Esophagus squamous epithelium (tissue), 5 donors: Measurements from ENCODE around the gene MRPS16. TPM values are rescaled to one million over a fixed set of nuclear protein-coding genes. Genes with fewer than 3 reads are reported as not detected.

Source experiments
- DNase-seq: peaks from one replicate; lab custom pipeline; 2025; lab: John Stamatoyannopoulos, UW
- H3K27ac ChIP-seq, 4 donors: fragments of 200-600 bp; sonication (generic); one replicate each; pipeline ENCODE4 v1.5.1; 2016 to 2019; ENCODE audit warnings: mild to moderate bottlenecking in 1 of 4
- H3K27me3 ChIP-seq, 4 donors: fragments of 200-600 bp; sonication (generic); 1 replicate in 3 of 4; 2 replicates in 1 of 4; pipeline versions ENCODE4 v1.5.1 to v1.6.0; 2017 to 2021; ENCODE audit warnings: antibody characterized with exemption in 1 of 4
- H3K36me3 ChIP-seq, 3 donors: fragments of 200-600 bp; sonication (generic); one replicate each; pipeline ENCODE4 v1.5.1; 2016 to 2019
- H3K4me1 ChIP-seq, 3 donors: fragments of 200-600 bp; sonication (generic); one replicate each; pipeline ENCODE4 v1.5.1; 2017 to 2019
- H3K4me3 ChIP-seq, 4 donors: fragments of 200-600 bp; sonication (generic); 1 replicate in 3 of 4; 2 replicates in 1 of 4; pipeline ENCODE4 v1.5.1; 2016 to 2019; ENCODE audit warnings: mild to moderate bottlenecking in 2 of 4, moderate library complexity in 1 of 4
- H3K9me3 ChIP-seq, 3 donors: fragments of 200-600 bp; sonication (generic); one replicate each; pipeline ENCODE4 v1.5.1; 2016 to 2019
- POLR2A ChIP-seq, 4 donors: fragments of 450-650 bp; IDR thresholded peaks; one replicate each; pipeline ENCODE4 v1.6.1; 2017; ENCODE audit warnings: antibody characterized with exemption in 4 of 4, mild to moderate bottlenecking in 4 of 4, moderate library complexity in 3 of 4
- WGBS, 2 donors: methylation state at CpG; one replicate each; pipeline ENCODE4 v1.1.5; 2018; 5-methylcytosine and 5-hydroxymethylcytosine counted together
- intact Hi-C: fragments of 100-400 bp; cut with DNase I; formaldehyde crosslinking; loops from one replicate; pipeline ENCODE4 v1.15.0; 2022
- total RNA-seq, 4 donors: library from RNA; depleted of rRNA; stranded (reverse); fragments of >200 nt; gene quantifications; one replicate each; pipeline ENCODE4 v1.1.0, GENCODE V29; 2016
- TF ChIP-seq, protein P1 (sequence below), 6 experiments: fragments of 450-650 bp in 4 of 6; fragments of 200-600 bp in 2 of 6; sonication (generic) in 2 of 6; IDR thresholded peaks; one replicate each; pipeline ENCODE4 v1.5.1; 2016 to 2019; ENCODE audit warnings: antibody characterized with exemption in 6 of 6, mild to moderate bottlenecking in 4 of 6, moderate library complexity in 4 of 6
- donor health status: DM: yes; HTN: yes; CAD: no.

The MRPS16 gene
- total RNA-seq, 4 donors from 2014 or later = 36.8 to 60.3 (median 54.2) TPM

- no peak for DNase-seq
- H3K36me3 ChIP-seq = peaks cover 0 to 54% (median 15%) of the 10 kb centered on the region in 3 donors
- WGBS, 2 donors = 25 to 35% methylated on average over 4 of the region's 4 CpGs
- intact Hi-C loops = no loop called here
- H3K9me3 ChIP-seq = no peaks in the 10 kb centered on the region
- peaks cover 17 to 64% (median 30%) of the 10 kb centered on the region in 3 donors for H3K4me1 ChIP-seq
- TF ChIP-seq, protein P1, sequence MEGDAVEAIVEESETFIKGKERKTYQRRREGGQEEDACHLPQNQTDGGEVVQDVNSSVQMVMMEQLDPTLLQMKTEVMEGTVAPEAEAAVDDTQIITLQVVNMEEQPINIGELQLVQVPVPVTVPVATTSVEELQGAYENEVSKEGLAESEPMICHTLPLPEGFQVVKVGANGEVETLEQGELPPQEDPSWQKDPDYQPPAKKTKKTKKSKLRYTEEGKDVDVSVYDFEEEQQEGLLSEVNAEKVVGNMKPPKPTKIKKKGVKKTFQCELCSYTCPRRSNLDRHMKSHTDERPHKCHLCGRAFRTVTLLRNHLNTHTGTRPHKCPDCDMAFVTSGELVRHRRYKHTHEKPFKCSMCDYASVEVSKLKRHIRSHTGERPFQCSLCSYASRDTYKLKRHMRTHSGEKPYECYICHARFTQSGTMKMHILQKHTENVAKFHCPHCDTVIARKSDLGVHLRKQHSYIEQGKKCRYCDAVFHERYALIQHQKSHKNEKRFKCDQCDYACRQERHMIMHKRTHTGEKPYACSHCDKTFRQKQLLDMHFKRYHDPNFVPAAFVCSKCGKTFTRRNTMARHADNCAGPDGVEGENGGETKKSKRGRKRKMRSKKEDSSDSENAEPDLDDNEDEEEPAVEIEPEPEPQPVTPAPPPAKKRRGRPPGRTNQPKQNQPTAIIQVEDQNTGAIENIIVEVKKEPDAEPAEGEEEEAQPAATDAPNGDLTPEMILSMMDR (IDR thresholded peaks at IDR 0.05) = no peak
- no peaks in the 10 kb centered on the region for H3K27me3 ChIP-seq
- peak overlapping the region; percentile 88 to 96 (median 94) for H3K27ac ChIP-seq
- peak overlapping the region; percentile 72 to 88 (median 85) for H3K4me3 ChIP-seq
These were observed 4.8 kb downstream of the MRPS16 start for GRCh38 chr10:73247509-73248258.

DNA sequence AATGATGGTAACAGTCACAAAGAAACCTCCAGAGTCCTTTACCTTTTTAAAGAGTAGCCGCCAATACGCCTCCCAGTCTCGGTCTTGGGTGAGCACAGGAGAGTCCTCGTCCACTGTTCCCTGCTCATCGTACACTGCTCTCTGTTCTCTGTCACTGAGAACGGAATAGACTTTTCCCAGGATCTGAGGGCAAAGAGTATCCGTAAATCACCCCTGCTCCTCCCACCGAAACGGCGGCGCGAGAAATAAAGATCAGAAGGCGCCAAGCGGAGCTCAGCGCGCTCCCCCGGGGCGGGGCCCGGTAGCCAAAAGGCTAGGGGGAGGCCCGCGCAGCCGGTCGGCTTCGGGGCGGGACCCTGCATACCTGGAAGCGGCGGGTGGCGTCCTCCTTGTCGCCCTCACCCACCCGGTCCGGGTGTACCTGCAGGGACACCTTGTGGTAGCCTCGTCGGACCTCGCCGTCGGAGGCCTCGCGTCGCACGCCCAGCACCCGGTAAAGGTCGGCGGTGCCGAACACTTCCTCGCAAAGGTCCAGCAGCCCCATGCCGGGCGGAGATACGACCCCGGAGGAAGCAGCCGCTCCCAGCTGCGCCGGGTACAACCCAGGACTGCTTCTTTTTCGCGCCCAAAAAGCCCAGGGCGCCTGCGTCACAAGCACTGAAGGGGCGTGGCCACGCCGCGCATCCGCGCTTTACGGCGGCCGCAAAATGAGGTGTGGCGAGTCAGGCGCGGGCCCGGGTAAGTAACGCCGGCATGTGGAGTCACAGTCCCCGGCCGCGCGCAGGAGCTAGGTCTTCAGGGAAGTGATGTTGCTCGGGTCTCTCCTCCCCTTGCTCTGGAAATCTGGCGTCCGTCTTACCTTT lies 5.6 kb downstream of the MRPS16 start, which contains the start of gene DNAJC9:
Gene DNAJC9, minus strand, starts transcription at position 610 of the 863 bp plus-strand sequence. Its CDS starts 66 bp downstream, at position 544.
- TF ChIP-seq POLR2A (IDR thresholded peaks at IDR 0.05) = peak in 3 of 4 donors; percentile 55 to 86 (median 82)
- TF ChIP-seq, protein P1 (IDR thresholded peaks at IDR 0.05) = peak in 1 of 6 experiments; percentile 8
- Histone ChIP-seq H3K4me1 (peaks cover 17 to 62% (median 30%) of the 10 kb centered on the region in 3 donors), H3K9me3 (no peaks in the 10 kb centered on the region), H3K4me3 (peak within 1 kb of the TSS; percentile 72 to 88 (median 85)), H3K27me3 (no peaks in the 10 kb centered on the region), H3K36me3 (peaks cover 0 to 62% (median 18%) of the 10 kb centered on the region in 3 donors), H3K27ac (peak within 1 kb of the TSS; percentile 88 to 96 (median 94))
- 0% methylated on average over 9 to 29 of the region's 78 CpGs for WGBS, 2 donors
- intact Hi-C loops = no loop called here
- DNase-seq = peak; percentile 78

- peak overlapping the region; percentile 72 to 88 (median 85) for H3K4me3 ChIP-seq
- H3K36me3 ChIP-seq = peaks cover 0 to 68% (median 19%) of the 10 kb centered on the region in 3 donors
- TF ChIP-seq POLR2A (IDR thresholded peaks at IDR 0.05) = no peak
- TF ChIP-seq, protein P1 (IDR thresholded peaks at IDR 0.05) = no peak
- intact Hi-C loops = no loop called here
- no peaks in the 10 kb centered on the region for H3K9me3 ChIP-seq
- peak overlapping the region; percentile 88 to 96 (median 94) for H3K27ac ChIP-seq
- H3K4me1 ChIP-seq = peaks cover 12 to 56% (median 24%) of the 10 kb centered on the region in 3 donors
- H3K27me3 ChIP-seq = no peaks in the 10 kb centered on the region
- 1 to 2% methylated on average over 8 of the region's 8 CpGs for WGBS, 2 donors
- no peak for DNase-seq
These were observed 6.2 kb downstream of the MRPS16 start for GRCh38 chr10:73246322-73246645.

- no peaks in the 10 kb centered on the region for H3K27me3 ChIP-seq
- TF ChIP-seq POLR2A (IDR thresholded peaks at IDR 0.05) = no peak
- TF ChIP-seq, protein P1 (IDR thresholded peaks at IDR 0.05) = no peak
- no peaks in the 10 kb centered on the region for H3K9me3 ChIP-seq
- intact Hi-C loops = no loop called here
- no peak overlapping the region for H3K27ac ChIP-seq
- no peak overlapping the region for H3K4me3 ChIP-seq
- WGBS, 2 donors = 58 to 65% methylated on average over 8 of the region's 8 CpGs
- no peak for DNase-seq
- H3K4me1 ChIP-seq = peaks cover 9 to 47% (median 20%) of the 10 kb centered on the region in 3 donors
- H3K36me3 ChIP-seq = peaks cover 0 to 68% (median 24%) of the 10 kb centered on the region in 3 donors
These were observed 7.5 kb downstream of the MRPS16 start for GRCh38 chr10:73244866-73245477.
